ENCODE results near the gene SCAMP2.

Gene SCAMP2

DNA sequence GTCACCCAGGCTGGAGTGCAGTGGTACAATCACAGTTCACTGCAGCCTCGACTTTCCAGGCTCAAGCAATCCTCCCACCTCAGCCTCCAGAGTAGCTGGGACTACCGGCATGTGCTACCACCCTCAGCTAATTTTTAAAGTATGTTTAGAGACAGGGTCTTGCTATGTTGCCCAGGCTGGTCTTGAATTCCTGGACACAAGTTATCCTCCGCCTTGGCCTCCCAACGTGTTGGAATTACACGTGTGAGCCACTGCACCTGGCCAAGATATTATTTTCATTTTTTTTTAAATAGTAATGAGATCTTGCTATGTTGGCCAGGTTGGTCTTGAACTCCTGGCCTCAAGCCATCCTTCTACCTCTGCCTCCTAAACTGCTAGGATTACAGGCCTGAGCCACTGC lies 12.3 kb upstream of the SCAMP2 start:
- in situ Hi-C loops (cut with MboI; ENCODE audit: low pct_unique_long_range_greater_than_20kb, low sequenced_read_pairs, unreplicated experiment) = no loop called here
- no peak for DNase-seq (ENCODE audit: low spot score)
- TF ChIP-seq CTCF (IDR thresholded peaks at IDR 0.05; ENCODE audit: extremely low read depth, insufficient read depth, missing control alignments) = no peak

GRCh38 chr15:74884428-74885223 lies 11.5 kb upstream of the SCAMP2 start:
- DNase-seq (ENCODE audit: low spot score) = no peak
- in situ Hi-C loops (cut with MboI; ENCODE audit: low pct_unique_long_range_greater_than_20kb, low sequenced_read_pairs, unreplicated experiment) = no loop called here
- no peak for TF ChIP-seq CTCF (IDR thresholded peaks at IDR 0.05; ENCODE audit: extremely low read depth, insufficient read depth, missing control alignments)

DNA sequence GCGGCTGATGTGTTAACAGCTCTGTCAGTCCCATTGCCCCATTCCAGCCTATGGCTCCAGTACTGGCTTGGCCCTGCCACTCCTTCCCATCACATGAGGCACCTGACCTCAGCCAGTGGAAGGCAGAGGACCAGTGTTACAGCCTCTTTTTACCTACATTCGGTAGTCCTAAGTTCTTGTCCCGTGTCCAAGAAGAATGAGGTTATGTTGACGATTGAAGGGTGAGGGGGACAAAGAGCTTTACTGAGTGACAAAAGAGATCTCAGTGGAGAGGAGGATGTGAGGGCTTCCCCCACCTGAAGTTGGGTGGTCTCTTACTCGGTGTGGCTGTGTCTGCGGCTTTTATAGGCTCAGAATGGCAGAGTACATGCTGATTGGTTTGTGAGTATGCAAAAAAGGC lies 9.4 kb upstream of the SCAMP2 start:
- DNase-seq (ENCODE audit: low spot score) = no peak
- no peak for TF ChIP-seq CTCF (IDR thresholded peaks at IDR 0.05; ENCODE audit: extremely low read depth, insufficient read depth, missing control alignments)
- in situ Hi-C loops (cut with MboI; ENCODE audit: low pct_unique_long_range_greater_than_20kb, low sequenced_read_pairs, unreplicated experiment) = no loop called here

- in situ Hi-C loops (cut with MboI; ENCODE audit: low pct_unique_long_range_greater_than_20kb, low sequenced_read_pairs, unreplicated experiment) = no loop called here
- DNase-seq (ENCODE audit: low spot score) = no peak
- no peak for TF ChIP-seq CTCF (IDR thresholded peaks at IDR 0.05; ENCODE audit: extremely low read depth, insufficient read depth, missing control alignments)
Measured at GRCh38 chr15:74878273-74878672, 5.1 kb upstream of the SCAMP2 start.

DNA sequence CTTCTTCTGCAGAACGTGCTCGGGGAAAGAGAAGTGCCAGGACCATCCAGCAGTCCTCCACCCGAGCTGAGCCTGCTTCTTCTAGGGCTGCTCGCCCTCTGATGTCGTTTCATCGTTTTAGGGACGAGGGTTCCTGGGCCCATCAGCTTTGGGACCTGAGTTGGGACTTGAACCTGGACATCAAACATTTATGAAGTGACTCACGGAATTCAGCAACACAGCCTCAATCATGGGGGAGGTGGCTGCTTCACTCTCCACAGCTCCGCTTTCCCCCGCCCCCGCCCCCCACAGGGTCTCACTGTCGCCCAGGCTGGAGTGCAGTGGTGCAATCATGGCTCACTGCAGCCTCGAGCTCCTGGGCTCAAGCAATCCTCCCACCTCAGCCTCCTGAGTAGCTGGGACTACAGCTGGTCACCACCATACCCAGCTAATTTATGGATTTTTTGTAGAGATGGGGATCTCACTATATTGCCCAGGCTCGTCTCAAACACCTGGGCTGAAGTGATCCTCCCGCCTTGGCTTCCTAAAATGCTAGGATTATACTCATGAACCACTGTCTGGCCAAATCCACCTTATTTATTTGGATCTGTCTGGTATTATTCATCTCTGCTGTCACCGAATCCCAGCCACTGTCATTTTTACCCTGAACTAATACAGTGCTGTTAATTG lies 725 bp upstream of the SCAMP2 start:
- in situ Hi-C loops (cut with MboI; ENCODE audit: low pct_unique_long_range_greater_than_20kb, low sequenced_read_pairs, unreplicated experiment) = no loop called here
- no peak for DNase-seq (ENCODE audit: low spot score)
- TF ChIP-seq CTCF (IDR thresholded peaks at IDR 0.05; ENCODE audit: extremely low read depth, insufficient read depth, missing control alignments) = no peak

- TF ChIP-seq CTCF (IDR thresholded peaks at IDR 0.05; ENCODE audit: extremely low read depth, insufficient read depth, missing control alignments) = no peak
- in situ Hi-C loops (cut with MboI; ENCODE audit: low pct_unique_long_range_greater_than_20kb, low sequenced_read_pairs, unreplicated experiment) = no loop called here
- no peak for DNase-seq (ENCODE audit: low spot score)
Measured at GRCh38 chr15:74872702-74873035, 496 bp downstream of the SCAMP2 start.

All from GM13977 (cell line).